Measurements from ENCODE around the gene PLPPR2. TPM values are rescaled to one million over a fixed set of nuclear protein-coding genes. Genes with fewer than 3 reads are reported as not detected.
A peak's percentile ranks its signal among the peaks of the same experiment; 100 is the strongest.
"Not testable (repeated sequence)": the region's sequence is repeated elsewhere in the genome, so short reads cannot be mapped to it uniquely, and the experiment has no call there.

The PLPPR2 gene, protein sequence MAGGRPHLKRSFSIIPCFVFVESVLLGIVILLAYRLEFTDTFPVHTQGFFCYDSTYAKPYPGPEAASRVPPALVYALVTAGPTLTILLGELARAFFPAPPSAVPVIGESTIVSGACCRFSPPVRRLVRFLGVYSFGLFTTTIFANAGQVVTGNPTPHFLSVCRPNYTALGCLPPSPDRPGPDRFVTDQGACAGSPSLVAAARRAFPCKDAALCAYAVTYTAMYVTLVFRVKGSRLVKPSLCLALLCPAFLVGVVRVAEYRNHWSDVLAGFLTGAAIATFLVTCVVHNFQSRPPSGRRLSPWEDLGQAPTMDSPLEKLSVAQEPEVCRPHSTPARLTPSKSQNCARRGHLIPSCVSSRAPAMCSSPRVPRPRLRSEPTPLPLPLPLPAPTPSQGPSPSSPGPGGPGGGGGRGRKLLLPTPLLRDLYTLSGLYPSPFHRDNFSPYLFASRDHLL
- 17.7 TPM for total RNA-seq
- long read RNA-seq, partial matches to known transcripts: 9 of 16 reads
- long read RNA-seq, other reads (novel, unspliced or antisense): 4 of 16 reads

DNA sequence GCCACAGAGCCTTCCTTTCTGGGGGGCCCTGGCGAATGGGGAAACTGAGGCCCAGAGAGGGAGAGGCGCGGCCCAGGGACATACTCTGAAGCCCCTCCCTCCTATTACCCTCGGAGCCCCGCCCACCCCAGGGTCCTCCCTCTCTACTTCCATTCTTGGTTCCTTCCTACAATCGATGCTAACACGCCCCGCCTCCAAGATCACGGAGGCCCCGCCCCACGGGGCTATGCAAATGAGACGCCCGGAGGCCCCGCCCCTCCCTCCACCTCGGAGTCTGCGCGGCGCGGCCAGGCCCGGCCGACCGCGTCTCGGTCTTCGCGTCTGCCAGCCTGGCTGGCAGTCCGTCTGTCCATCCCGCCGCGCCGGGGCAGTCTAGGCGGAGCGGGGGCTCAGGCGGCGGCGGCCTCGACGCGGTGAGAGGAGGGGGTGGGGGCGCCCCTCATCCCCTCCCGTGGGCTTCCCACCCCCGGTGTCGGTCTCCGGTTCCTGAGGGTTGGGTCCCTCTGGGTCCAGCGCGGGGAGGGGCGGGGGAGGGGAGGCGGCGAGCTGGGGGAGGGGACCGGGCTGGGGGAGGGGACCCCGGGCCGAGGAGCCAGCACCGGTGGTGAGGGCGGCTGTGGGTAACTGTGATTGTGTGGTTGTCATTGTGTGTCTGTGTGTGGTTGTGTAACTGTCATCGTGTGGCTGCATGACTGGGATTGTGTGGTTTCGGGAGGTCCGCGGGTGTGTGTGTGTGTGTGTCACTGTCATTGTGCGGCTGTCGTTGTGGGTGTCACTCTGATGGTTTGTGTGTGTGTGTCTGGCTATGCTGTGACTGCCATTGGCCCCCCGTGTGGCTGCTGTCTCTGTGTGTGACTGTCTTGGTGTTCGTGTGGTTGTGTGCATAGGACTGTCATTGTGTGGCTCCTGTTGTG lies at the start of gene PLPPR2:
Gene PLPPR2, plus strand, starts transcription at position 273 of the 914 bp plus-strand sequence. CDS start 2,242 bp downstream, outside the sequence.
- DNase-seq (peak; percentile 97), ATAC-seq (peak; percentile 97)
- intact Hi-C loops (cut with micrococcal nuclease): no loop called here

DNA sequence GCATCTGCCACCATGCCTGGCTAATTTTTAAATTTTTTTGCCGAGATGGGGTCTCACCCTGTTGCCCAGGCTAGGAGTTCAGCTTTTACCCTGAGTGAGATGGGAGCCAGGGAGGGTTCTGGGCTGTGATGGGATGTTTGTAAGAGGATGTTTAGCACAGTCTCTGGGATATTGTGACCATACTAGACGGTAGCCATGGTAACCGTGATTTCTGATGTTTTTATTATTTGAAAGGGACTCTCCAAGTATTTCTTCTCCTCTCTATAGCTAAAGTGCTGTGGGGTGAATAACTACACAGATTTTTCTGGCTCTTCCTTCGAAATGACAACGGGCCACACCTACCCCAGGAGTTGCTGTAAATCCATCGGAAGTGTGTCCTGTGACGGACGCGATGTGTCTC lies 48.9 kb upstream of the PLPPR2 start:
- intact Hi-C loops (cut with micrococcal nuclease): no loop called here
- DNase-seq (no peak), ATAC-seq (no peak)

GRCh38 chr19:11320278-11320995 lies 34.8 kb upstream of the PLPPR2 start:
- DNase-seq; ATAC-seq; intact Hi-C loops (cut with micrococcal nuclease): not testable (repeated sequence)

- intact Hi-C loops (cut with micrococcal nuclease): no loop called here
- DNase-seq: no peak
- ATAC-seq: no peak
Observed at GRCh38 chr19:11321191-11322126, 33.8 kb upstream of the PLPPR2 start.

GRCh38 chr19:11322269-11323024 lies 32.8 kb upstream of the PLPPR2 start:
- ATAC-seq (no peak), DNase-seq (no peak)
- intact Hi-C loops (cut with micrococcal nuclease): no loop called here

DNA sequence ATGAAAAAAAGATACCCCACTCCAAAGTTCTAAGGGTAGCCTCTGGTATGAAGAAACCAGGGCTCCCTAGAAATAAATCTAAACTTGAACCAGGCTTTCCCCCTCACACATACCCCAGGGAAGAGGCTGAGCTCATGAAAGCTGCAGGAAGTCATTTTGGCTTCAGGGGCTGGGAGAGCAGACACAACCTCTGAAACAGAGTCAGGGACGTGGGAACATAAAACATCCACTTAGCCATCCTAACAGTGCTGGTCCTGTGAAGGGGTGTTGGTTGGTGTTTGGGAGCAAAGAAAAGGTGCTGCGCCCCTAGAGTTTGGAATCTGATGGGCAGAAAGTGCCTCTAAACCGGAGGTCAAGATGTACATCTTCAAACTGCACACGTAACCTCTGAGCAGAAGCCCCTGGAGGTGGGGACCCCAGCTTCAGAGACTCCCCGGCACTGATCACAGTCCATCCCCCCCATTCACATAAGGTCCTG lies 31.6 kb upstream of the PLPPR2 start:
- intact Hi-C loops (cut with micrococcal nuclease): no loop called here
- ATAC-seq (no peak), DNase-seq (no peak)

GRCh38 chr19:11324079-11324661 lies 31.1 kb upstream of the PLPPR2 start:
- DNase-seq: peak; percentile 76
- peak; percentile 93 for ATAC-seq
- intact Hi-C loops (cut with micrococcal nuclease): no loop called here

- intact Hi-C loops (cut with micrococcal nuclease): no loop called here
- ATAC-seq (peak; percentile 14), DNase-seq (no peak)
Observed at GRCh38 chr19:11324748-11325389, 30.4 kb upstream of the PLPPR2 start.

DNA sequence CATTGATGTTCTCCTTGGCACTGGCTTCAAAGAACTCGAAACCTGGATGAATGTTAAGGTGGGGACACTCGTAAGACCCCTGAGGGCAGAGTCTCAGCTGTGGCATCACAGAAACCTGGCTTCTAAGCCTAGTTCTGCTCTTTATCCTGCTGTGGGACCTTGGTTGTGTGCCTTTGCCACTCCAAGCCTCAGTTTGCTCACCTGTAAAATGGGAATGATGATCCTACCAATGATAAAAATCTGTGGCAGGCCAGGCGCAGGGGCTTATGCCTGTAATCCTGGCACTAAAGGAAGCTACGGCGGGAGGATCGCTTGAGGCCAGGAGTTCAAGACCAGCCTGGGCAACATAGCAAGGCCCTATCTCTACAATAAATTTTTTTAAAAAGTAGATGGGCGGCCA lies 29.7 kb upstream of the PLPPR2 start:
- DNase-seq: no peak

DNA sequence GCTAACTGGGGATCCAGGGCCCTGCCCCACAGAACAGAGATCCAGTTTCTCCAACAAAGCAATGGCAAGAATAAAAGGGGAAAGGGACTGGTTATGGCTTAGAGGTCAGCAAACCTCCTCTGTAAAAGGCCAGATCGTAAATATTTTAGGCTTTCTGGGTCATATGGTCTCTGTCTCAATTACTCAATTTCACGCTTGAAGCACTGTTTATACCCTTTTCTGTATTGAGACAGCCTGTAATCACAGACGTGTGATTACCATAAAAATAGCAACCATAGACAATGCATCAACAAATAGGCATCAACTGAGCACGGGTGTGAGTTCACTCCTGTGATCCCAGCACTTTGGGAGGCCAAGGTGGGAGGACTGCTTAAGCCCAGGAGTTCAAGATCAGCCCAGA lies 25.1 kb upstream of the PLPPR2 start:
- intact Hi-C loops (cut with micrococcal nuclease): no loop called here
- DNase-seq (no peak), ATAC-seq (no peak)

More for the DNA sequence above, 29.7 kb upstream of the PLPPR2 start:
- intact Hi-C loops (cut with micrococcal nuclease): no loop called here
- no peak for ATAC-seq

DNA sequence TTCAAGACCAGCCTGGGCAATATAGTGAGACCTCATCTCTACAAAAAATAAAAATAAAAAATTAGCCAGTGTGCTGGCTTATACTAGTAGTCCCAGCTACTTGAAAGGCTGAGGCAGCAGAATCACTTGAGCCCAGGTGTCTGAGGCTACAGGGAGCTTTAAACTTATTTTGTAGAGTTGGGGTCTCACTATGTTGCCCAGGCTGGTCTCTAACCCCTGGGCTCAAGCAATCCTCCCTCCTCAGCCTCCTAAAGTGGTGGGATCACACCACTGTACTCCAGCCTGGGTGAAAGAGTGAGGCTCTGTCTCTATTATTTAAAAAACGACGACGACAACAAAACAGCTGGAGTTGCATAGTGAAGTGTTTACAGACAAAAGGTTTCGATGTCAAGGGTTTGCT lies 23.7 kb upstream of the PLPPR2 start:
- DNase-seq: no peak
- no peak for ATAC-seq
- intact Hi-C loops (cut with micrococcal nuclease): no loop called here

DNA sequence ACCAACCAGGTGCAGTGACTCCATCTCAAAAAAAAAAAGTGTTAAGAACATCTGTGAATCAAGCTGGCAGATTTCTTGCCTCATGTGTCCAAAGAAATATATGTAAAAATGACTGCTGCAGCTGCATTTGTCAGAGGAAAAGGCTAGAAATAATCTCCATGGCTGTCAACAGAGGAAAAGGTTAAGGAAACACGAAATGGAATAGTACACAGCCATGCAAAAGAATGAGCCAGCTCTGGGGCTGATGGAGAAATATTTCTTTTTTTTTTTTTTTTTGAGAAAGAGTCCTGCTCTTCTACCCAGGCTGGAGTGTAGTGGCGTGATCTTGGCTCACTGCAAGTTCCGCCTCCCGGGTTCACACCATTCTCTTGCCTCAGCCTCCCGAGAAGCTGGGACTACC lies 22.4 kb upstream of the PLPPR2 start:
- intact Hi-C loops (cut with micrococcal nuclease): no loop called here
- ATAC-seq: no peak
- no peak for DNase-seq

GRCh38 chr19:11333838-11334237 lies 21.4 kb upstream of the PLPPR2 start:
- DNase-seq; ATAC-seq; intact Hi-C loops (cut with micrococcal nuclease): not testable (repeated sequence)

- ATAC-seq: no peak
- DNase-seq: no peak
- intact Hi-C loops (cut with micrococcal nuclease): no loop called here
Observed at GRCh38 chr19:11335449-11336146, 19.6 kb upstream of the PLPPR2 start.

DNA sequence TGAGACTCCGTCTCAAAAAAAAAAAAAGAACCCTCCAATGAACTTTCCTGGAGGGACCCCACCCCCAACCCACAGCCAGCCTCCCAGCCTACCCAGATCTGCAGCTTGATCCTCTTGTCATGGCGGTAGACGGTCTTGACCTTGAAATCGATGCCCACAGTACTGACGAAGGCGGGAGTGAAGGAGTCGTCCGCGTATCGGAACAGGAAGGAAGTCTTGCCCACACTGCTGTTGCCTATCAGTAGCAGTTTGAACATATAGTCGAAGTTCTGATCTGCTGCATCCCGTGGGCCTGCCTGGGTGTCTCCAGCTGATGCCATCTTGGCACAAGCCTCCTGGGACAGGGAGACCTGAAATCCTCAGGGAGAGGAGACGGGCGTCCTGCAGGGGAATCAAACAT lies 18.2 kb upstream of the PLPPR2 start:
- DNase-seq (no peak), ATAC-seq (no peak)
- intact Hi-C loops (cut with micrococcal nuclease): no loop called here

DNA sequence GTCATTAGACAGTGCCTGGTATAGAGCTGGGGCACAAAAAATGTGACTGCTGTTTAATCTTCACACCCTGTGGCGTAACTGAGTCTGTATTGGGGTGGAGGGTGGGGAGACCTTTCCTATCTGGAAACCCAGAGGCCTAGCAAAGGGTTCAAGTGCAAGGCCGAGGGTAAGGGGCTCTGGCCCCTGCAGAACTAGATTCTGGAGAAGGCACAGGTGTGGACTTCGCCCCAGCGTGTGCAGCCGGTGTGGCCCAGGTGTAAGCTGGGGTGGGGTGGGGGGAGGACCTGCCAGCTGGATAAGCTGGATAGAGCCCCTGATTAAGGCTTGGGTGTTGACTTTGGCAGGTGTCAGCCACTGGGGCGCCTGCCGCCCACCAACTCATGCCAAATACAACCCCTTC lies 17.1 kb upstream of the PLPPR2 start:
- no peak for DNase-seq
- intact Hi-C loops (cut with micrococcal nuclease): no loop called here
- ATAC-seq: no peak

Measured in left ventricle myocardium superior (tissue), 1 donor.